B cell (primary cell): ENCODE results near the gene FOXQ1.

Experiments
- CTCF ChIP-seq: fragments of 200-600 bp; IDR thresholded peaks from one replicate; pipeline ENCODE4 v1.8.0; 2022; ENCODE audit warnings: antibody characterized with exemption, mild to moderate bottlenecking
- EZH2 ChIP-seq: IDR thresholded peaks from 2 replicates; pipeline ENCODE4 v1.6.1; 2012; ENCODE audit warnings: borderline replicate concordance, low read depth, mild to moderate bottlenecking, moderate library complexity, low read length; ENCODE audit not compliant: insufficient read depth, poor library complexity, severe bottlenecking

- TF ChIP-seq CTCF (no peak), EZH2 (no peak)
Observed at GRCh38 chr6:1263039-1263849, 48.7 kb upstream of the FOXQ1 start.
